Measurements from ENCODE around the gene TRAPPC11.
"Not testable (repeated sequence)": the region's sequence is repeated elsewhere in the genome, so short reads cannot be mapped to it uniquely, and the experiment has no call there.

TRAPPC11 gene

DNA sequence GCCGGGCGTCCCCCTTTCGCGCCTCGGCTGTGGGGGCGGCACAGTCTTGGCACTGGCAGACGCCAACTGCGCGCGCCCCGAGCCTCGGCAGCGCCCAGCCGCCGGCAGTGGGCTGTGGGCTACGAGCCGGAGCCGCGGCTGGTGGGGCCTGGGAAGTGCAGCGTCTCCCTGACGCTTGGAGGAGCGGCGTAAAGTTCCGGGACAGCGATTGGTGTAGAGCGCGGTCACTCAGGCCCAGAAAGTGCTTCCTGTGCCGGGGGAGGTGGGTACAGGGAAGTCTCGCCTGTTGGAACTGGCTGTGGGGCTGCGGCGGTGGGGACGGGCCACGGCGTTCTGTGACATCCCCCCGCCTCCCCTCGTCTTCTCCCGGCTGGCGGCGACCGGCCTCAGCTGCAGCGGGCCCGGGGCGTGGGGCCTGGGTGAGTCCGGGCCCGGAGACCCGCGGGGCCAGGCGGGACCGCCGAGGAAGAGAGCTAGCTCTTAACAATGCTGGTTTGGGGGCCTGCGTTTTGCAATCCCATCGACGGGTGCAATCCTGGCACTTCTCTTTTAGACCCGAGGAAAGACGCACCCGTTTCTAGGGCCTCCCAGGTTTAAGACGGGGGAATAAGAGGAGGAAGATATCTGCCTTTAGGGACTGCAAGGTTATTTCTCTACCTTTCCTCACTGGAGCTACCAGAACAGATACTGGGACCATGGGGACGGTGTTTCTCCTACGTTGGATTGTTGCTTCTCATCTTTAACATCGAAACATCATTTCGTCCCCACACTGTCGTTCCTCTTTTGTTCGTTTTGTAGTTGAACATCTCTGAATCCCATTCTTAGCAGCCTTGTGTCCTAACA, at the start of gene TRAPPC11, which contains the start of gene RWDD4:
TRAPPC11 (plus strand) TSS at position 265 of the 843 bp plus-strand sequence. CDS start 4,575 bp downstream, outside the sequence.
RWDD4 (minus strand) TSS at position 157 of the 843 bp plus-strand sequence. CDS start 233 bp downstream, outside the sequence.
- peak; percentile 97 for DNase-seq (ENCODE audit: low spot score)

DNA sequence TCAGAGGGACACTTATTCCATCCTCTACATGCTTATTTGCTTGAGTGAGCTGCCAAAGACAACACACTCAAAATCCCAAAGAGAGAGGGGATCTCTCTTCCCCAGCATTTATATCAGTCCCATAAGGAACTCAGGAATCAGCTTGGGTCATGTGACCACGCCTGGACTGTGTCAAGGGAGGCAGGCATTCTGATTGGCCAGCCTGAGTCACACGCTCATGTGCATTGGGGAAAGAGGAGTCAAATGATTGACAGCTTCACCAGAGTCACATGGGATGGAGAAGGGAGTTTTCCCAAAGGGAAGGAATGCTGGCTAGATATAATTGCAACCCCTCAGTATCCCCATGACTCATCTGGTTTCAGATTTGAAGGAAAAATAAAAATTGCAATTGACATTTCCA, 49.1 kb upstream of the TRAPPC11 start:
- no peak for DNase-seq (ENCODE audit: low spot score)

DNA sequence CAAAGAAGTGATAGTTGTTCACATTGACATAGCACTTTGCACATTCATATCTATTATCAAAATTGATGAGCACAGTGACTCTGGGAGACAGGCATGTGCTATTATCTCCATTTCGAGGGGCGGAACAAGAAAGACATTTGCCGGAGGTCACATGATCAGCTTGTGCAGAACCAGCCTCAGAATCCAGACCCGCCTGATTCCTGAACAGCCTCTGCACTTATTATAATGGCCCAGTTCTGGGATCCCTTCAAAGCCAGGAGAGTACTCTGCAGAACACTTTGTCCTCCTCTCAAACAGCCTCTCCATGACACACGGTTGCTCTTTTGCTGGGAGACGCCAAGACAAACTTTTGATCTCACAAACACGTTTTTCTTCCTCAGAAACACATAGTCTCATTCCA, 48.5 kb upstream of the TRAPPC11 start:
- no peak for DNase-seq (ENCODE audit: low spot score)

DNA sequence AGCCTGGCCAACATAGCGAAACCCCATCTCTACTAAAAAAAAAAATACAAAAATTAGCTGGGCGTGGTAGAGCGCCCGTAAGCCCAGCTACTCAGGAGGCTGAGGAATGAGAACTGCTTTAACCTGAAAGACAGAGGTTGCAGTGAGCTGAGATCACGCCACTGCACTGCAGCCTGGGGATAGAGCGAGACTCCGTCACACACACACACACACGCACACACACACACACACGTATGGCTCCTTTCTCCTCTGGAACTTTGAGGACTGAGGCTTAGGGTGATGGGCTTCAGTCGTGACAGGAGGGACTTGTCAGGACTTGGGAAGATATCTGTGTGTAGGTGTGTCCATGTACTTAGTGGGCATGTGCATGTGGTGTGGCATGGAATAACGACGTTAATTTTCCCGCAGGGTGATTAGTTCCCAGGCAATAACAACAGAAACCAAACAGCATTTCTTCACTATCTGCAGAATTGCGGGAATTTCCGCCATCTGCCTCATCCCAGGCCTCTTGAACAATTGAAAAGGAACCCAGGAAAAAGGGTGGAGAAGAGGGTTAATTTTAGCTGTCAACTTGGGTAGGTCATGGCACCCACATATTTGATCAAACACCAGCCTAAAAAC, 47.8 kb upstream of the TRAPPC11 start:
- DNase-seq (ENCODE audit: low spot score): no peak

DNA sequence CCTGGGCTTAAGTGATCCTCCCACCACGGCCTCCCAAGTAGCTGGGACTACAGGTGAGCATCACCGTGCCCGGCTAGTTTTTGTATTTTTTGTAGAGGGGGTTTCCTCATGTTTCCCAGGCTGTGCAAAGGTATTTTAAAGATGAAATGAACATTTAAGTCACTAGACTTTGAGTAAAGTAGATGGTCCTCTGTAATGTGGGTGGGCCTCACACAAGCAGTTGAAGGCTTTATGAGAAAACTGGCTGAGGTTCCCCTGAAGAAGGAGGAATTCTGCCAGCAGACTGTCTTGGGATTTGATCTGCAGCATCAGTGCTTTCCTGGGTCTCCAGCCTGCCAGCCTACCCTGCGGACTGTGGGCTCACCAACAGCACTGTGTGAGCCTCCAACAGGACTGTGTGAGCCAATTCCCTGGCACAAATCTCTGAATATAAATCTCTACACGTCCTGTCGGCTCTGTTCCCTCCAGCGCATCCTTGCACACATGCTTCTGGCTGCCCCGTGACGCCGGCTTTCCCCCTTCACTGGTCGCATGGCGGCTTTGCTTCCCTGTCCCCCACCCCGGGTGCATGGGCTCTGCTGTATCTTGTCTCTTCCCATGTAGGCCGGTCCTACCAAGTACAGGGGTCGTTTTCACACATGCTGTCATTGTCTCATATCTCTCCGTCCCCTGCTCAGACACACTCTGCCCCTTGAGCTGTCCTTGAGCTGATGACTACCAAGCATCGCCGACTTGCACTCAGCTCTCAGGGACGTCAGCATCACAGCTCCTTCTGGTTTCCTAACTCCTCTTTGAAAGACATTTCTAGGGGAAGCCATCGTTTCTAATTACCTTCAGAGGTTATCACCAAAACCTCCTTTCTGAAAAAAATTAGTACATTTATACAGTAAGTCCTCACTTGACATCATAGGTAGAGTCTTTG, 46.5 kb upstream of the TRAPPC11 start:
- DNase-seq (ENCODE audit: low spot score): no peak

DNA sequence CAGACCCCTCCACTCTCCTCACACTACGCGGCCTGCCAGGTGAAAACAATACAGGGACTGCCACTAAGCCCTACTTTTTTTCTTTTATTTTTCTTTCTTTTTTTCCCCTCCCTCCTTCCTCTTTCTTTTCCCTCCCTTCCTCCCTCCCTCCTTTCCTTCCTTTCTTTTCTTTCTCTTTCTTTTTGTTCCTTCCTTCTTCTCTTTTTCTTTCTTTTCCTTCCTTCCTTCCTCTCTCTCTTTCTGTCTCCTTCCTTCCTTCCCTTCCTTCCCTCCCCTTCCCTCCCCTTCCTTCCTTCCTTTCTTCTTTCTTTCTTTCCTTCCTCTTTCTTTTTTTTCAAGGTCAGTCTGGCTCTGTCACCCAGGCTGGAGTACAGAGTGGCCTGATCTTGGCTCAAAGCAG, 42.0 kb upstream of the TRAPPC11 start:
- DNase-seq (ENCODE audit: low spot score): no peak

DNA sequence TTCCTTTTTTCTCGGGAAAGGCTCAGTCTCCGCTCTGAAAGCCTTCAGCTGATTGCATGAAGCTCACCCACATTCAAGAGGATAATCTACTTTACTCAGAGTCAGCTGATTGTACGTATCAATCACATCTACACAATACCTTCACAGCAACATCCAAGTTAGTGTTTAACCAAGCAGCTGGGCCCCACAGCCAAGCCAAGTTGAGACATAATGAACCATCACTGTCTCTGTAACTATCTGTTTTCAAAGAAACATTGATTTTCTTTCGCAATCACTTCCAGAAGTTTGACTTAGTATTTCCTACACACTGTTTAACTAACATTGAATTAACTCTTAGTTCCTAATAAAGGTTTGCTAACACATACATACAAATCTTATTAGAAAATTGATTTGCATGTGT, 40.4 kb upstream of the TRAPPC11 start:
- DNase-seq (ENCODE audit: low spot score): no peak

DNA sequence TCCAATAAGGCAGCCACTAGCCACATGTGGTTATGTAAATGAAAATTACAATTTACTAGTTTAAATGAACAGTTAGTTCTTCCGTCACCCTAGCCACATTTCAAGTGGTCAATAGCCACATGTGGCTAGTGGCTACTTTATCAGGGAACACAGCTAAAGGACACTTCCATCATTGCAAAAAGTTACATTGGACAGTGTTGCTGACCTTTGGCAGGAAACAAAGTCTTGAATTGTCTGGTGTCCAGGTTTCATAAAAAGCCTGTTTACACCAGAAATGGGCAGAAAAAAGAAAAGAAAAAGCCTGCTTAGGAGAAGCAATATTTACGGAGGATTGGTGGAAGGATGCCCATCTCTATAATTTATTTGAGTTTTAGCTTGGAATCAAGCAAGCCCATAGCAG, 38.7 kb upstream of the TRAPPC11 start:
- DNase-seq (ENCODE audit: low spot score): no peak

DNA sequence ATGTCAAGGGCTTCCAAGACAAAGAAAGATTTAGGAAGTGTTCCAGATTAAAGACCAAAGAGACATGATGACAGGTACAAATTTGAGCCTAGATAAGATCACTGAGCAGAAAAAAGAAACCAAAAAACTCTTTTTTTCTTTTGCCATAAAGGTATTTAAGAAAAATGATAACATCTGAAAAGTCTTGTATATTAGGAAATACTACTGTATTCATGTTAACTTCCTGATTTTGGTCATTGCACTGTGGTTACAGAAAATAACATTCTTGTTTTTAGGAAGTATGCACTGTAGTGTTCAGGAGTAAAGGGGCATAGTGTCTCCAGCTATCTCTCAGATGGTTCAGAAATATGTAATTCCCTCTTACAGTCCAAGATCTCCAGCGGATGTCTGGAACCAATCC, 37.2 kb upstream of the TRAPPC11 start:
- DNase-seq (ENCODE audit: low spot score): no peak

DNA sequence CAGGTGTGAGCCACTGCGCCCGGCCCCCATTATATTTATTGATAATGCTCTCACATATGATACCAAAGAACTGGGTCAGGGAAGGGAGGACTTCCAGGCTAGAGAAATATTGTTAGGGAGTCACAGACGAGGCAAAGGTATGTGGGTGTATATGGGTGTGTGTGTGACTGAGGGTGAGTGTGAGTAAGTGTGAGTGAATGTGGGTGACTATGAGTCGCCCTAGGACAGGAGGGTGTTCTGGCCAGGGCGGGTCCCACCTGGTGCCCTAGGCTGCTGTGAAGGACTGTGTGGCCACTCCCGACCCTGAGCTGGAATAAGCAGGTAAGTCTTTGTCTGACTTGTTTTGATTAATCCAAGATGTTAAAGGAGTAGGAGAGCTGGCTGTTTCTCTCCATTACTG, 34.5 kb upstream of the TRAPPC11 start:
- DNase-seq (ENCODE audit: low spot score): no peak

DNA sequence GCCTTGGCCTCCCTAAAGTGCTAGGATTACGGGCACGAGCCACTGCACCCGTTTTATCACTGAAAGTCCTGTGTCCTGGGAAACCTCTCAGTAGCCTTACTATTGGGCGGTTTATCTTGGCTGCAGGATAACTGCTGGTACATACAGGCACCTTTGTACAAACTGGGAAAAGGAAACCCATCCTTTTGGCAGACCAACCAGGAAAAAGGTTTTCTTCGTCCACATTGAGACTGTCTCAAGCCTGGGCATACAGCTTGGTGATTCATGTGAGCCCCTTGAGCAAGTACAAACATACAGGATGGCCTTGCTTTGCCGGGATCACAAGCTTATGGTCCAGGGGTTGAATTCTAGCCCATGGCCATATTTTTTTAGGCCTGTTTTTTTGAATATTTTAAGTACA, 32.9 kb upstream of the TRAPPC11 start:
- no peak for DNase-seq (ENCODE audit: low spot score)

DNA sequence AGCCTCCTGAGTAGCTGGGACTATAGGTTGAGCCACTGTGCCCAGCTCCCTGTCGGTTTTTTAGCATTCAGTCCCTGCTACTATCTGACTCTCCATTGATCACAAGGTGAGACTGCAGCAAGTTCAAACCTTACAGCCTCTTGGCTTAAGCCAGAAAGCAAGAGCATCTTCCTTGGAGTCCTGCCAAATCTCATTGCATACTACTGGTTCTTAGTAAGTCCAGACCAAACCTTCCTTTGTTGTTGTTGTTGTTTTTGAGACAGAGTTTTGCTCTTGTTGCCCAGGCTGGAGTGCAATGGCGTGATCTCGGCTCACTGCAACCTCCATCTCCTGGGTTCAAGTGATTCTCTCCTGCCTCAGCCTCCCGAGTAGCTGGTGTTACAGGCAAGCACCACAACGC, 31.8 kb upstream of the TRAPPC11 start:
- DNase-seq (ENCODE audit: low spot score): not testable (repeated sequence)

DNA sequence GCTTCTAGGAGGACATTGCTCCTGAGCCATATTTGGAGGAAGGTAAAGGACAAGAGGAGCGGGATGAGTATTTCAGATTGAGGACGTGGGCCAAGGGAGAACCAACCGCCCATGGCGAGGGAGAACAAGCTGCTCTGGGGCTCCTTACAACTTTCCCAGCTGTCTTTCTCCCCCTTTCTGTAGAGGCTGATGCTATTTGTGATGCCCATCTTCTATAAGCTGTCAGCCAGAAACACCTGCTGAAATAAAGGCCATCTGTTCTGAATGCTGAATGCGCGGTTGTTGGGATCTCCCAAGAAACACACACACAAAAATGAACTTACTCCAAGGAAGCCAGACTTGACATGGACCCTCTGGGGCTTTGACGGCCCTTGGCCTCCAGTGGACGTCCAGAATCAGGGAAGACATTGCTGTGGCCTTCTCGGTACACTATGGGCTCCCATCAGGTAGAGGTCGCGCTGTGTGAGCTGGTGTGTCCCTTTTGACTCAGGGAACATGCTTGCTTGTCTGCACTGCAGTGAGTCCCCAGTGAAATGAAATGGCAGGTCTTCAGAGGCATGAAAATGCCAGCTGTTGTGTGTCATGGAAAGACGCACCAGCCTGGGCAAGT, 31.0 kb upstream of the TRAPPC11 start:
- DNase-seq (ENCODE audit: low spot score): no peak

DNA sequence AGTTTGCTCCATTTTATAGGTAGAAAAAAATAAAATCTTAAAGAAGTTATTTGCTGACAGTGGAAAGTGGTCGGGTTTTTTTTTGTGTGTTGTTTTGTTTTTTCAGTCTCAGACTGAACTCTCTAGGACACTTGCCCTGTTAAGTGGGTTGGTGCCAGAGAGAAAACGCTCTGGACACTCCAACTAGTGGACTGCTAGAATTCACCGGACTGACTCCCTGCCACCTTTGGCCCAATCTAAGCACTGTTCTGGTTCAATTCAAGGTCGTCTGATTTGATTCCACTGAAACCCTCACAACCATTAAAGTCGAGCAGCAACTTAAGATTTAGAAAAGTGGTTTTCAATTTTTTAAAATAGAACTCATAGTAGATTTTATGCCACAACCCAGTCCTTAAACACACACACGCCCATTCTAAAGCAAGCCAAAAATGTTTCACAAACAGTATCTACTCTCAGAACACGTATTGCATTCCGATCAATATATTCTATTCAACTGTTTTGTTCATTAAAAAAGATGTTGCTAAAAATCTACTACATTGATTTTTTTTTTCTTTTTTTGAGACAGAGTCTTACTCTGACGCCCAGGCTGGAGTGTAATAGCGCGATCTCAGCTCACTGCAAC, 27.4 kb upstream of the TRAPPC11 start:
- DNase-seq (ENCODE audit: low spot score): no peak

DNA sequence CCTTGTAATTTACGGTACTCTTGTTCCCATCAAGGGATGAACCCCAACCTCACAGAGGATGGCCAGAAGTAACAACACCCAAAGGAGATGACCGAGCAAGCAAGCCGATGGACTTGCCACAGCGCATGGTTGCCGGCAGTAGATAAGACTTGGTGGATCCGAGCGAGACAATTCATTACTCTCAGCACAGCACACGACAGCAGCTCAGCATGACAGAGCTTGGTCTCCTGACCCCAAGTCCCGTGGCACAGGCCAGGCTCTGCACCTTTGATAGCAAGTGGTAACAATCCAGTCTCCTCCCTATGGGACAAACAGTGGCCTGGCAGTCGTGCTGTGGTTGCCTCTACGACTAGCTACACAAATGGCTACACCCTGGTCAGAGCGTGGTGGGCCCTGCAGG, 26.4 kb upstream of the TRAPPC11 start:
- no peak for DNase-seq (ENCODE audit: low spot score)

DNA sequence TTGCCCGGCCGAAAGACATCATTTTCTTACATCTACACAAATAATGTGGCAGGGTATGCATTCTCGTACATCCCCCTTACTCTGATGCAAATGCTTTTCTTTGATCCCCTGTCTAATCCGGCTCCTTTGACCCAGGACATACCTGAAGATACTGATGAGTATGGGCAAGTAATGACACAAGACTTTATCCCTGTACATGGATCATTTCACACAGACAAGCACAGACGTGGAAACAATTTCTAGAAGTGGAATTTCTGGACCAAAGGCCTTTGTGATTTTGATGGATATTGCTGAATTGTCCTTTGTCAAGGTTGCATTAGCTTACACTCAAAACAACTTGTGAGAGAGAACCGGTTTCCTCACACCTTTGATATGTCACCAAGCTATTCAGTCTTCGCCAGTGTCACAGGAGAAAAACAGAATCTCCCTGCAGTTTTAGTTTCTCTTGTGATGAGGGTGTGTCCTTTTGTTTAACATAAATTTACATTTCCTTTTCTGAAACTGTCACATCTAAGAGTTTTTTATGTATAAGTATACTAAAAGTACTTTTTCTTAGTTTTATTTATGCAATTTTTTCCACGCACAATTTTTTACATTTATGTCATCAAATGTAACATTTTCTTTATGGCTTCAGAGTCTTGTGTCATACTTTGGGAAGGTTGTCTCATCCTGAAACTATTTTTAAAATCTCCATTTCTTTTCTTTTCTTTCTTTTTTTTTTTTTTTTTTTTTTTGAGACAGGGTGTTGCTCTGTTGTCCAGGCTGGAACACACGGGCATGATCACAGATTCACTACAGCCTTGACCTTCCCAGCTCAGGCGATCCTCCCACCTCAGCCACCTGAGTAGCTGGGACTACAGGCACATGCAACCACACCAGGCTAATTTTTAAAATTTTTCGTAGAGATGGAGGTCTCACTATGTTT, 25.4 kb upstream of the TRAPPC11 start:
- DNase-seq (ENCODE audit: low spot score): no peak

DNA sequence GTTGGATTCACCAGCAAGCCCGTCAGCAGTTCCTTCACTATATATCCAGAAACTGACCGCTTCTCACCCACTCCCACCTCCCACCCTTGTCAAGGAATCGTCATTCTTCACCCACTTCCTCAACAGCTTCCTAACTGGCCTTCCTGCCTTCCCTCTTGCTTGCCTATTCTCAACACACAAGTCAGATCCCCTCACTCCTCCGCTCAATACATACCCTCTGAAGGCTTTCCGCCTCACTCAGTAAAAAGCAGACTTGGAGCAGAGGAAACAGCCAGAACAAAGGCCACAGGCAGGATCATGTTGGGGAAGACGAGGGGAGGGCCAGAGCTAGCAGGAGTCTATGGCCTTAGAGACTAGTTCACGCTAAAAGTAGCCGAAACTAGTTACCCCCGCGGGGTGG, 23.8 kb upstream of the TRAPPC11 start:
- no peak for DNase-seq (ENCODE audit: low spot score)

DNA sequence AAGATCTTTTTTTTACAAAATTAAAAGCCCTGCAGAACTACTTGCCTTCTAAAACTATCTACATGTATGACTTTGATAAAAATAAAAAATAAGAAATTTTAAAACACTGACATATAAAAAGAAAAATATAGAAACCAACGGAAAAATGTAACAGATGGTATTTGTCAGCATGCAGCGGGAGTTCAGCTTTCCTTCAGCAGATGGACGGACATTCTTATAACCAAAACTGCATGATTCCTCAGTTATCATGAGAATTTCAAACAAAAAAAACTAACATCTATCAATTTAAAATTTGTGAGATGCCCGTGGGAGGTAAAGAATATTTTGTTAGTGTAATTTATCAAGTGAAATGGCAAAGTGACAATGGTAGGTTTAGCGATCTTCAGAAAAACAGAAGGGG, 23.4 kb upstream of the TRAPPC11 start:
- DNase-seq (ENCODE audit: low spot score): no peak

DNA sequence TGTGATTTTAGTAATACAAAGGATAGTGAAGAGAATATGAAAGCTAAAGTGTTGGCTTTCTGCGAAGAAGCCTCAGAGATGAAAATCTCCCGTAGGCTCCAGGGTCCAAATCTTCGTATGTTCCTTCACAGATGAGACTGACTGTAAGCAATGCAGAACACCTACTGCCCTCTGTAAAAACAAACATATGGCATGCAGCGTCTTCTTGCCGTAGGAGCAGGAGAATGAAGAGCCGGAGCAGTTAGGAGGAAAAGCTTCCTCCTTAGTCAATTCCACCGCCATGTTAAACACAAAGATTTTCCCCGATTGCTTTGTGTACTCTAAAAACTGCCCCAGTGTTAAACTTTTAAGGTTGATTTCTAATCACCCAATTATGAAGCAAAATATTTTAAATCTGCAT, 22.6 kb upstream of the TRAPPC11 start:
- no peak for DNase-seq (ENCODE audit: low spot score)

DNA sequence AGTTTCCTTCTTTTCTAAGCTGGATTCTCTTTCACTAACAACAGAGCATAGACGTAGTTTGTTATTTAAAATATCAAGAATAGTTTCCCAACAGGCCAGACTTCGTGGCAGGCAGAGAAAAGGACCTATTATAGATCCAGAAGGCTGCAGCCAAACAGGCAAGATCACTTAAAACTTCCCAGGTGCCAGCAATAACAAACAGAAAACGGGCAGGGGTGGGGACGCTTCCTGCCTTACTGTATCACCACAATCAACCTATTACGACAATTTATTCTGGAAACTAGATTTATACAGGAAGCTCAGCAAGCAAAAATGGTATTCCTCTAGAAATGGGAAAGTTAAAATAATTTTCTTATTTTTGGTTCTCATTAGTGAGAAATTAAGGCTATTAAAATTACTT, 22.2 kb upstream of the TRAPPC11 start:
- no peak for DNase-seq (ENCODE audit: low spot score)

Measured in CD4-positive, alpha-beta T cell treated with Interleukin-6 at 100 ng/mL for 8 hours (primary cell).